NCI-H2227 treated with DMSO at 0.1 percent for 48 hours (cell line): Measurements from ENCODE around the gene ZNF316.
"Not testable (repeated sequence)": the region's sequence is repeated elsewhere in the genome, so short reads cannot be mapped to it uniquely, and the experiment has no call there.

Source experiments
- DNase-seq: peaks from one replicate; lab custom pipeline; 2025; lab: John Stamatoyannopoulos, UW

ZNF316 gene

GRCh38 chr7:6647080-6647479, 10.0 kb downstream of the ZNF316 start:
- DNase-seq, result no peak

DNA sequence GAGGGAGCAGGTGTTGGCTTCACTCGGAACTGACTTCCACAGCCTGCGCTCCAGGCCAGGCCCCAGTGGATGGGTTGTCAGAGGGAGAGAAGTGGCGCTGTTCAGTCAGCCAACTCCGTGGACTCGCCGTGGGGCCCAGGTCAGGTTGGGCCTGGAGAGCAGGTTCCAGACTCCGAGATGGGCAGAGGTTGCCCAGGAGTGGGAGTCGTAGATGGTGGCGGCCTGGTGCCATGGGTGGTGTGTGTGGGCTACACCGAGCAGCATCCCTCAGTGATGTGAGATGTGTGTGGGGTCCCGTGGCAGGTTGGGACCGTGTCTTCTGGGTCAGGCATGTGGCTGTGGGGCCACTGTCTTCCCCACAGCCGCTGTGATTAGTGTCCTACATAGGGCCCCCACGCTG, 10.4 kb downstream of the ZNF316 start:
- no peak for DNase-seq

- no peak for DNase-seq
Measured at GRCh38 chr7:6648066-6648814, 11.1 kb downstream of the ZNF316 start.

GRCh38 chr7:6648815-6649104, 11.6 kb downstream of the ZNF316 start:
- DNase-seq, result no peak

DNA sequence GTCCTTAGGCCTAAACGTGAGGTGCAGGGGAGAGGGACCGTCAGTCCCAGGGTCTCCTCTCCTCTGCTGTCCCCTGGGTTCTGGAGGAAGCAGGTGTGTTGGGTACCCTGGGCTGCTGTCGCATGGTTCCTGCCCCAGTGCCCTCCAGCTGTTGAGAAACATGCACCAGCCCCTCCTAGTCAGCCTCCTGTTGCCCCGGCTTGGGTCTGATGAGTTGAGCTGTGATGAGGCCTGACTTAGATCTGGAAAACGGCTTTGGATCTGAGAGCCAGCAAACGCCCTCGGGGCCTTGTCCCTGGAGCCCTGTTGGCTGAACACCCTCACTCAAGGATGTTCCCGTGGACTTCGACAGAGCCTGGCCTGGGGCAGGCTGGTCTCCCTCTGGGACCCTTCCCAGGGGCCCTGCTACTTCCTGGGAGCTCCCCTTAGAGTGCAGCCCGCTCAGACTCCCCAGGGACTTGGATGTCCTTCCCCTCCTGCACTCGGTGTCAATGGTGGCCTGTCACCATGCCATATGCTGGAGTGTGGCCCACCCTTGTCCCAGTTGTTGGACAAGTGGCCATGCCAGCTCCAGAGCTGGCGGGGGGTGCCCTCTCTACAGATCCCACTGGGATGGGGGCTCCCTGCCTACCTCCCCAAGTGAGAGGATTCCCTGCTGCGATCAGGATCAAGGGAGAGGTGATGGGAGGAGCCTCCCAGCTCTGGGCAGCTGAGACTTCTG, 12.3 kb downstream of the ZNF316 start:
- no peak for DNase-seq

DNA sequence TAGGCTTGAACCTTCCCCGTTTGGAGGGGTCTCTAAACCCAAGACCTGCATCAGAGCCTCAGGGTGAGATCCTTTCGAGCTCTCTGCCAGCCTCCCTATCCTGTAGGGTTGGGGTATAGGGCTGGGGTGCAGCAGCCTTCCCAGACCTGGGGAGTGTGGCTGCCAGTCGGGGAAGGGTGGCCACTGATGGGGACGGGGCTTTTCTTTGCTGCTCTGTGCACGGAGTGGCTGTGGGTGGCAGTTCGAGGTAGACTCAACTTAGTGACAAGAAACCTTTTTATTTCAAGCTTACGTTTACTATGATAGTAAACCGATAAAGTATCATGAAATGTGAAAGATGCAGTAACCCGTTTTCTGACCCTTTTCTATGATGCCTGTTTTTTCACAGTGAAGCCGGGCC, 13.0 kb downstream of the ZNF316 start:
- DNase-seq, result no peak

DNA sequence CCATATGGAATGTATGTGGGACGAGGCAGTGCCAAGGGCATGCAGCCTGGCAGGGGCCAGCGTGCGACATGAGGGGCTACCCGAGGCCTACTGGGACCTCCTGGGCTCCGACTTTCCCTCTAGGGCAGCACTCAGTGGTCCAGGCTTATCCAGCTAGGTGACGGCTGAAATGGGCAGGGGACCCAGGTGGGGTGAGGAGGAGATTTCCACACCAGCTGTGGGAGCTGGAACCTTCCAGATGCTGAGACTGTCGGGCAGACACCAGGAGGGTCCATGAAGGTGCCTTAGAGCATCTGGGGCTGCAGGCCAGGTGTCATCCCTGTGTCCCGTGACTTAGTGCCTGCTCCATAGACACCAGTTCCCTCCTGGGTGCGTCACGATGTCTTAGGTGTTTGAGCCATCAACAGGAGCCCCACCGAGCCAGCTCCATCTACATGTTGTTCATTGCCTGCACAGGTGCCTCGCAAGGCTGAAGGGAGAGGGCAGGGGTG, 13.4 kb downstream of the ZNF316 start:
- DNase-seq, result no peak

DNA sequence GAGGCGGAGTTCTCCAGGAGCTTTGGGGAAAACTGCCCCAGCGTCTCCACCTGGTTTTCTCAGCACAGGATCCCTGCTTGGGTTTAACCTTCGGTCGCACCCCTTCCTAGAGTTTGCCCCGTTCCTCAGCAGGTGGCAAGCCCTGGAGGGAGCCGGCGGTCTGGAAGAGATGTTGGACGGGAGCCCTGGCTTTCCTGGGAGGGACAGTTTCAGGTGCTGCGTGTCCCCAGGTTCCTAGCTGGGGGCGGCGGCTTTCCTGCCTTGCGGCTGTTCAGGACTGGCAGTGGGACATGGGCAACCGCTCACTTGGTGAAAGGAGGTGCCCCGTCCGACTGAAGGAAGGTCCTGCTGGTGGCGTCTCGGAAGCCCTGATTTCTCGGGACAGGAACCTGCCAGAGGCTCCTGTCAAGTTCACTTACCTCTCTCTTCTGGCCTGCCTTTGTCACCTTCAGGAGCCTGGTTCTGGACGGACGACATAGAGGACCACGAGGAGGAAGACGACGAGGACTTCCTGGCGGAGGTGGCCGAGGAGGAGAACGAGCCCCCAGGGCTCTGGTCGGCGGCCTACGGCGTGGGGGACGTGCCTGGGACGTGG, 14.8 kb downstream of the ZNF316 start:
- DNase-seq, result no peak

- DNase-seq, result no peak
Measured at GRCh38 chr7:6652446-6653011, 15.4 kb downstream of the ZNF316 start.

- DNase-seq, result no peak
Measured at GRCh38 chr7:6653071-6654003, 16.2 kb downstream of the ZNF316 start.

DNA sequence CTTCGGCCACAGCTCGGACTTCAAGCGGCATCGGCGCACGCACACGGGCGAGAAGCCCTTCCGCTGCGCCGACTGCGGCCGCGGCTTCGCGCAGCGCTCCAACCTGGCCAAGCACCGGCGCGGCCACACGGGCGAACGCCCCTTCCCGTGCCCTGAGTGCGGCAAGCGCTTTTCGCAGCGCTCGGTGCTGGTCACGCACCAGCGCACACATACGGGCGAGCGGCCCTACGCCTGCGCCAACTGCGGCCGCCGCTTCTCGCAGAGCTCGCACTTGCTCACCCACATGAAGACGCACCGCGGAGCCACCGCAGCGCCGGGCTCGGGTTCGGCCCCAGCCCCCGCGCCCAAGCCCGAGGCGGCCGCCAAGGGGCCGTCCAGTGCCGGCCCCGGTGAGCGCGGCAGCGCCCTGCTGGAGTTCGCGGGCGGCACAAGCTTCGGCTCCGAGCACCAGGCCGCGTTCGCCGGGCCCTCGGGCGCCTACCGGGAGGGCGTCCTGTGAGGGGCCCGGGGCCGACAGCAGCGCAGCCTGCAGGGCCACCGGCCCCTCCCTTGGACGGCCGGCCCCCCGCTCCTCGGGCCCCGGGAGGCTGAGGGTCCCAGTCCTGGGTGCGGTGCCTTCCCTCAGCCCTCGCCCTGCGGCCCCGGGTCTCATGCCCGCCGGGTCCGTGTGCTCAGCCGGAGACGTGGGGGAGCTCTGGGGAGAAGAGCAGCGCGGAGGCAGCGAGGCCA, 17.2 kb downstream of the ZNF316 start:
- DNase-seq, result no peak

- DNase-seq, result no peak
Measured at GRCh38 chr7:6654842-6655610, 17.9 kb downstream of the ZNF316 start.

DNA sequence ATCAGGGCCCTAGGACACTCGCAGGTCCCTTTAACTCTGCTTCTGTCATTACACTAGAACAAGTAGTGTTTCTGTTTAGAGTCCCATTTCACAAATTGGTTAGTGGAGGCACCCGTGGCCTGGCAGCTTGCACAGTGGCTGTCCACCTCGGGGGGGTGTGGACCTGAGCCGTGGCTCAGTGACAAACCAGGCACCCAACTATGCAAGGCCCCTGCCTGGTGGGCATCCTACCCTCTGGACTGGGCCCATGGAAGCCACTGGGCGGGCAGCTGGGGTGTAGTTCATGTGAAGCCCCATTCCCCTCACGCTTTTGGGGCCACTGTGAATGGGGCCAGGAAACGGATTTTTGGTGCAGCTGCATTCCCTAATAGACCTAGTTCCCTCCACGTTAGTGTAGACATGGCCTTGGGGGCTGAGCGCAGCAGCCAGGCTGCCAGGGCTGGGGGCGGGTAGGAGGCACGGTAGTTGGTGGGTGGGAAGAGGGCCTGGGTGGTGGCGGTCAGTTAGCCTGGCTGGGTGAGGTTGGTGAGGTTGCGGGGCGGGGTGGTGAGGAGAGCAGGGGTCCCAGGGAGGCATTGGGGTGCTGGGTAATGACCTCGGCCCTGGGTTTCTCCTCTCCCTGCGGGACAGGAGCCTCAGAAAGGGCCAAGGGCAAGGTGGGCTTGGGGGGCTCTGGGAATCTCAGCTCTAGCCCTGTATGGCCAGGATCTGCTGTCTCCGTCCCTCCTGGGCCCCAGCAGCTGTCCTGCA, 18.7 kb downstream of the ZNF316 start:
- no peak for DNase-seq

DNA sequence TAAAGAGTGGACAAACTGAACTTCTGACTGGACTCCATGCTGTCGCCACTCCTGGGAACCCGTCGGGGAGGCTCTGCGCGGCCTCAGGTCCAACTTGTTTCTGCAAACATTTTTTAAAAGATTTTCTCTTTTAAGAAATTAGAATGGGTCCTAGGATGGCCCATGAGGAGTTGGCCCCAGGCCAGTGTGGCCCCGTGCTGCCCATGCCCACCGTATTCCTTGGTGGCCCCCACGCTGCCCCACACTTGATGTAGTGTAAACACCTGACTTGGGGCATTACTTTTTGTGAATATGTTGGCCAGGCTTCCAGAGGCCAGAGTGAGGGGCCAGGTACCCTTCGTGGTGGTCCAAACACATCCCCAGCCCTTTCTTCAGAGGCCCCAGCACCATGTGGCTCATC, 19.3 kb downstream of the ZNF316 start:
- no peak for DNase-seq

DNA sequence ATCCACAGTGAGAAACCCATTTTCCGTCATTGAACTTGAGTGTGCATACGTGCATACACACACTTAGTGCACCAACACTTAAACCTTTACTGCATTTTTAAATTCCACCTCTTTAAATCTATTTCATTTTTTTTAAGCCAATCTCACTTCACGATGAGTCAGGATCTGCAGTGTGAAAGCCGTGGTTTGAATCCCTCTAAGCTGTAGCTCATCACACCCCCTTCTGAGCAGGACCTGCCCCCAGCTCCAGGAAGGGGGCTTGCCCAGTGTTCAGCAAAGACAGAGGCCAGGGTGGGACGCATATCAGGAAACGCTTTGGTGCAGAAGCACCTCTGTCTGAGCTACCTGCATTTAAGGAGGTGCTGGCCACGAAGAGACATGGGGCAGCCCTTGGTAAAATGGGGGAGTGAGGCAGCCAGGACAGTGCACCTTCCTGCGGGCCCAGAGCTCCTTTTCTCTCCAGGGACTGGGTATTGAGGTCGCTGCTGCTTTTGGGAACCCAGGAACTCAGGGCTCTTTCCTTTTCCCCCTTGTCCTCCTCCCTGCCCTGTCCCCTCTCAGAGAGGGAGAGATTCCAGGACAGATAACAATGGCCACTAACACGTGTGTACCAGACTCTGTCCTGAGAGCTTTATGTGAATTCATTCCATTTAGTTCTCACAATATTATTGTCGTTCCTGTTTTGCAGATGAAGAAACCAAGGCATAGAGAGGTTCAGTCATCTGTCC, 21.7 kb downstream of the ZNF316 start:
- DNase-seq, result no peak

DNA sequence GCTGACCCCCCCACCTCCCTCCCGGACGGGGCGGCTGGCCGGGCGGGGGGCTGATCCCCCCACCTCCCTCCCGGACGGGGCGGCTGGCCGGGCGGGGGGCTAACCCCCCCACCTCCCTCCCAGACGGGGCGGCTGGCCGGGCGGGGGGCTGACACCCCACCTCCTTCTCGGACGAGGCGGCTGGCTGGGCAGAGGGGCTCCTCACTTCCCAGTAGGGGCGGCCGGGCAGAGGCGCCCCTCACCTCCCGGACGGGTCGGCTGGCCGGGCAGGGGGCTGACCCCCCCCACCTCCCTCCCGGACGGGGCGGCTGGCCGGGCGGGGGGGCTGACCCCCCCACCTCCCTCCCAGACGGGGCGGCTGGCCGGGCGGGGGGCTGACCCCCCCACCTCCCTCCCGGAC, 33.7 kb downstream of the ZNF316 start:
- DNase-seq, result not testable (repeated sequence)

DNA sequence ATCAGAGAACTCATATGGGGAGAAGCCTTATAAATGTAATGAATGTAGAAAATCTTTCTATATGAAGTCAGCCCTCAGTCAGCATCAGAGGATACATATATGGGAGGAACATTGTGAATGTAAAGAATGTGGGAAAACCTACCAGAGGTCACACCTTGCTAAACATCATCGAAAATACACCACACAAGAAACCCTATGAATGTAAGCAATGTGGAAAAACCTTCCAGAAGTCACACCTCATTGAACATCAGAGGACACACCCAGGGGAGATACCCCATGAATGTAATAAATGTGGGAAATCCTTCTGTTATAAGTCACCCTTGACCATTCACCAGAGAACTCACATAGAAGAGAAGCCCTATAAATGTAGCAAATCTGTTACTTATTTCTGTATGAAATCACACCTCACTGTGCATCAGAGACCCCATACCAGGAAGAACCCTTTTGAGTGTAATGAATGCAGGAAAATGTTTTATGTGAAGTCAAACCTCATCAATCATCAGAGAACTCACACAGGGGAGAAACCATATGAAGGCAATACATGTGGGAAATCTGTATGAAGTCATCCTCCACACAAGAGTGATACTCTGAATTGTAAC, 38.8 kb downstream of the ZNF316 start:
- no peak for DNase-seq

DNA sequence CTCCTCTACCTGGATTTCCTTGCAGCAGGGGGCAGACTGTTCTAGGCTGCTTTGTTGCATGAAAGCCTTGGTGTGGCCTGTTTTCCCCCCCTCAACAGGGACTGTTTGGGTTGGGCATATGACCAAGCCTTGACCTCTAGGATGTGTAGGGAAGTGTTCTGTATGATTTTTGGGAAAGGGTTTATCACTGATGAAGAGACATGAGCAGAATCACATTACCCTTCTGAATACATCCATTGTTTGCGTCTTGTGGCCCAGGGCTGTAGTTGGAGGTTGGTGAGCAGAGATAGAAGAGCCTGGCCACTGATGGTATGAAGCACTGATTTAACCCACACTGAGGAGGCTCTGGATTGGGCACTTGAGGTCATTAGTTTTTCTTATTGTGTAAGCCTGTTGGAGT, 43.0 kb downstream of the ZNF316 start:
- DNase-seq, result no peak

- DNase-seq, result no peak
Measured at GRCh38 chr7:6691103-6691502, 54.0 kb downstream of the ZNF316 start.
